ENCODE measurements around the gene FBXO3. TPM values are rescaled to one million over a fixed set of nuclear protein-coding genes. Genes with fewer than 3 reads are reported as not detected.

The FBXO3 gene
- total RNA-seq, 1 experiment from 2014 or later: 18.9 TPM

DNA sequence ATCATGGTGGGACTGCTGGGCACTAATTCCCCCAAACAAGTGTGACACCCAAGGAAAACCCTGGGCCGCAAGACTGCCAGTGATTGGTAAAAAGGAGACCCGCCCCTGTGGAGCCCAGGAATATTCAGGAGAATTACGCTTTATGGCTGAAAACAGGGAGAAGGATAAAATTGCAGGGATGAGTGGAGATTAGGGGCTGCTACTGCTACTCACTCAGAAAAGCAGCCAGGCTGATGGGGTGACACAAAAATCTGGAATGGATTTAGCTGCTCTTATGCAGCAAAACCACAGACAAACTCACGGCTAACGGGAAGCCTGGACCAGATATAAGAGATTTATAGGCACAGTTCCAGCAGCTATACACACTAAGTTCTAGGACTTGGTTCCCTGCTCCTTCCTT is 4.4 kb upstream of the FBXO3 start:
- H2AK5ac ChIP-seq (ENCODE audit: insufficient read length, low read length): no peak overlapping the region
- no peak overlapping the region for H4K5ac ChIP-seq (ENCODE audit: insufficient read length, low read depth, low read length)
- no peak overlapping the region for H3K18ac ChIP-seq (ENCODE audit: insufficient read length, low read depth, low read length)
- H4K8ac ChIP-seq (replicated peaks; ENCODE audit: insufficient read length, low read depth, low read length): no peak overlapping the region
- no peak overlapping the region for H2BK12ac ChIP-seq (ENCODE audit: insufficient read length, low read depth, low read length)
- H3K4ac ChIP-seq (ENCODE audit: low read depth, low read length): no peak overlapping the region
- no peak overlapping the region for H3K9ac ChIP-seq (ENCODE audit: extremely low read depth, insufficient read length, low read length)
- H3K56ac ChIP-seq (ENCODE audit: insufficient read length, low read depth, low read length): no peak overlapping the region
- no peak overlapping the region for H3K27ac ChIP-seq (ENCODE audit: insufficient read length, low read depth, low read length)
- H3T11ph ChIP-seq (ENCODE audit: low read length): no peak overlapping the region
- Mint-ChIP-seq H3K27me3 (ENCODE audit: low read depth) (peaks cover 34% of the 10 kb centered on the region), H3K9me3 (no peaks in the 10 kb centered on the region; a peak in 1 of 5 replicates), H3K27ac (no peak overlapping the region), H3K4me3 (peak overlapping the region in 1 of 2 experiments; percentile 50; a peak in 2 of 5 replicates), H3K4me1 (peaks cover 34 to 37% of the 10 kb centered on the region in 2 experiments), H3K36me3 (ENCODE audit: insufficient read depth in 1 of 3, low read depth in 3 of 3) (no peaks in the 10 kb centered on the region)
- H3K79me2 ChIP-seq (ENCODE audit: insufficient read depth, low read length): no peaks in the 10 kb centered on the region
- TF ChIP-seq, protein P1, sequence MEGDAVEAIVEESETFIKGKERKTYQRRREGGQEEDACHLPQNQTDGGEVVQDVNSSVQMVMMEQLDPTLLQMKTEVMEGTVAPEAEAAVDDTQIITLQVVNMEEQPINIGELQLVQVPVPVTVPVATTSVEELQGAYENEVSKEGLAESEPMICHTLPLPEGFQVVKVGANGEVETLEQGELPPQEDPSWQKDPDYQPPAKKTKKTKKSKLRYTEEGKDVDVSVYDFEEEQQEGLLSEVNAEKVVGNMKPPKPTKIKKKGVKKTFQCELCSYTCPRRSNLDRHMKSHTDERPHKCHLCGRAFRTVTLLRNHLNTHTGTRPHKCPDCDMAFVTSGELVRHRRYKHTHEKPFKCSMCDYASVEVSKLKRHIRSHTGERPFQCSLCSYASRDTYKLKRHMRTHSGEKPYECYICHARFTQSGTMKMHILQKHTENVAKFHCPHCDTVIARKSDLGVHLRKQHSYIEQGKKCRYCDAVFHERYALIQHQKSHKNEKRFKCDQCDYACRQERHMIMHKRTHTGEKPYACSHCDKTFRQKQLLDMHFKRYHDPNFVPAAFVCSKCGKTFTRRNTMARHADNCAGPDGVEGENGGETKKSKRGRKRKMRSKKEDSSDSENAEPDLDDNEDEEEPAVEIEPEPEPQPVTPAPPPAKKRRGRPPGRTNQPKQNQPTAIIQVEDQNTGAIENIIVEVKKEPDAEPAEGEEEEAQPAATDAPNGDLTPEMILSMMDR (conservative IDR thresholded peaks at IDR 0.05): no peak
- H2BK5ac ChIP-seq (ENCODE audit: insufficient read length, low read length): no peak overlapping the region
- H2BK15ac ChIP-seq (ENCODE audit: low read depth, low read length): no peak overlapping the region
- no peak overlapping the region for H2AFZ ChIP-seq (ENCODE audit: low read length)
- no peak overlapping the region for H2BK120ac ChIP-seq (ENCODE audit: low read depth, low read length, poor library complexity, severe bottlenecking)
- DNase-seq: no peak
- H3K23me2 ChIP-seq (ENCODE audit: insufficient read length, low read depth, low read length, poor library complexity, severe bottlenecking): peaks cover 8% of the 10 kb centered on the region
- no peak overlapping the region for H3K14ac ChIP-seq (ENCODE audit: insufficient read depth, low read length)
- H3K79me1 ChIP-seq (ENCODE audit: insufficient read depth, low read depth, low read length, poor library complexity, severe bottlenecking): no peaks in the 10 kb centered on the region
- H3K27me3 ChIP-seq (ENCODE audit: insufficient read depth, low read length): peaks cover 5% of the 10 kb centered on the region; the same call in 1 of the 2 replicates
- H3K9me3 ChIP-seq (ENCODE audit: control insufficient read depth, low read depth, low read length): no peaks in the 10 kb centered on the region
- no peak overlapping the region for H2BK20ac ChIP-seq (ENCODE audit: low read depth, low read length, poor library complexity, severe bottlenecking)
- H3K4me2 ChIP-seq (ENCODE audit: insufficient read depth, insufficient read length, low read length): no peak overlapping the region
- no peak overlapping the region for H4K91ac ChIP-seq (ENCODE audit: insufficient read length, low read depth, low read length)
- no peaks in the 10 kb centered on the region for H4K20me1 ChIP-seq (ENCODE audit: control insufficient read depth, insufficient read depth, insufficient read length)
- no peak overlapping the region for H3K23ac ChIP-seq (ENCODE audit: insufficient read length, low read depth, low read length)
- H3K4me1 ChIP-seq (ENCODE audit: insufficient read depth, low read length): peaks cover 6% of the 10 kb centered on the region
- WGBS (ENCODE audit: extremely low coverage, insufficient read length, low lambda C conversion rate): no CpG with 5 or more reads among the region's 5 CpGs

All from H9 (cell line).